B cell (primary cell): Measurements from ENCODE around the gene MPST. TPM values are rescaled to one million over a fixed set of nuclear protein-coding genes. Genes with fewer than 3 reads are reported as not detected.

Experiments
- ATAC-seq: fragments of 200-7000 bp; cut with Tn5 transposase; one replicate; pipeline ENCODE4 v1.10.0; 2021; ENCODE audit warnings: low read depth, mild to moderate bottlenecking, moderate number of reproducible peaks, moderate library complexity
- CTCF ChIA-PET: fragments of 350-600 bp; sonication (Branson Sonifier 250); formaldehyde crosslinking; loops from one replicate; lab custom pipeline; 2021; ENCODE audit warnings: antibody characterized with exemption, inconsistent platforms; lab: Charles Lee
- POLR2A ChIA-PET: fragments of 350-600 bp; sonication (Branson Sonifier 250); formaldehyde crosslinking; loops from one replicate; lab custom pipeline; 2021; ENCODE audit warnings: antibody characterized with exemption; lab: Charles Lee
- DNase-seq: peaks from one replicate; pipeline ENCODE4 v3.0.0; 2013
- H2AFZ ChIP-seq: 2 replicates; pipeline ENCODE4 v1.6.1; 2012; ENCODE audit warnings: mild to moderate bottlenecking, low read depth, low read length; ENCODE audit not compliant: insufficient read depth, poor library complexity, severe bottlenecking
- H3K27ac ChIP-seq, 2 donors: 1 replicate in 1 of 2; 2 replicates in 1 of 2; pipeline ENCODE4 v1.5.1; 2012 to 2013; ENCODE audit warnings: low read length in 2 of 2, mild to moderate bottlenecking in 2 of 2, moderate library complexity in 1 of 2
- H3K27me3 ChIP-seq, 4 experiments: fragments of 200-600 bp in 1 of 4; sonication (generic) in 1 of 4; replicated peaks in 1 of 4; 1 replicate in 2 of 4; 2 replicates in 2 of 4; pipeline versions ENCODE4 v1.6.1 to v1.7.0; 2013 to 2016; ENCODE audit warnings: low read length in 3 of 4, mild to moderate bottlenecking in 2 of 4, mixed read lengths in 1 of 4, moderate library complexity in 1 of 4; ENCODE audit not compliant: insufficient read depth in 4 of 4, control insufficient read depth in 3 of 4; ENCODE audit errors: control extremely low read depth in 1 of 4
- H3K36me3 ChIP-seq, 2 experiments: replicated peaks in 1 of 2; 1 replicate in 1 of 2; 2 replicates in 1 of 2; pipeline versions ENCODE4 v1.6.1 to v1.7.1; 2013; ENCODE audit warnings: low read length in 1 of 2; ENCODE audit not compliant: insufficient read depth in 2 of 2, control insufficient read depth in 1 of 2; ENCODE audit errors: control extremely low read depth in 1 of 2, extremely low read depth in 1 of 2
- H3K4me1 ChIP-seq, 2 donors: fragments of 200-600 bp in 1 of 2; sonication (generic) in 1 of 2; 1 replicate in 1 of 2; 2 replicates in 1 of 2; pipeline versions ENCODE4 v1.5.1 to v1.6.1; 2013 to 2017; ENCODE audit warnings: low read length in 2 of 2; ENCODE audit not compliant: control insufficient read depth in 2 of 2, insufficient read depth in 2 of 2
- H3K4me2 ChIP-seq: replicated peaks from 2 replicates; pipeline ENCODE3; 2012; ENCODE audit warnings: mild to moderate bottlenecking, low read depth, low read length; ENCODE audit not compliant: poor library complexity, severe bottlenecking
- H3K4me3 ChIP-seq, 5 experiments: fragments of 200-600 bp in 1 of 5; sonication (generic) in 1 of 5; 1 replicate in 3 of 5; 2 replicates in 2 of 5; pipeline versions ENCODE4 v1.5.1 to v1.7.0; 2011 to 2016; ENCODE audit warnings: low read length in 4 of 5, mild to moderate bottlenecking in 4 of 5, low read depth in 2 of 5, control low read depth in 1 of 5, moderate library complexity in 1 of 5; ENCODE audit not compliant: insufficient read depth in 1 of 5; ENCODE audit errors: control extremely low read depth in 1 of 5, extremely low read depth in 1 of 5
- H3K79me2 ChIP-seq: fragments of 200-600 bp; sonication (generic); one replicate; pipeline ENCODE4 v1.6.0; 2016; ENCODE audit warnings: low read length; ENCODE audit not compliant: control insufficient read depth, insufficient read depth
- H3K9ac ChIP-seq: fragments of 200-600 bp; sonication (generic); 2 replicates; pipeline ENCODE4 v1.6.1; 2017; ENCODE audit warnings: mild to moderate bottlenecking, low read length, moderate library complexity
- H3K9me3 ChIP-seq, 3 donors: one replicate each; pipeline versions ENCODE4 v1.6.1 to v1.7.1; 2013; ENCODE audit warnings: low read length in 2 of 3; ENCODE audit not compliant: control insufficient read depth in 2 of 3, insufficient read depth in 1 of 3; ENCODE audit errors: control extremely low read depth in 1 of 3
- H4K20me1 ChIP-seq: 2 replicates; pipeline ENCODE4 v1.6.0; 2012; ENCODE audit warnings: mild to moderate bottlenecking, low read length; ENCODE audit not compliant: insufficient read depth, control insufficient read depth, poor library complexity, severe bottlenecking
- H3K27ac Mint-ChIP-seq: one replicate; pipeline ENCODE4 v1.8.0; 2021; ENCODE audit warnings: mixed read lengths
- H3K27me3 Mint-ChIP-seq: one replicate; pipeline ENCODE4 v1.8.0; 2021; ENCODE audit warnings: mixed read lengths
- H3K4me1 Mint-ChIP-seq: one replicate; pipeline ENCODE4 v1.8.0; 2021; ENCODE audit warnings: mixed read lengths
- H3K4me3 Mint-ChIP-seq: one replicate; pipeline ENCODE4 v1.8.0; 2021; ENCODE audit warnings: mixed read lengths
- H3K9me3 Mint-ChIP-seq: one replicate; pipeline ENCODE4 v1.8.0; 2022; ENCODE audit warnings: mixed read lengths; ENCODE audit not compliant: insufficient read depth
- EZH2 ChIP-seq: IDR thresholded peaks from 2 replicates; pipeline ENCODE4 v1.6.1; 2012; ENCODE audit warnings: borderline replicate concordance, low read depth, mild to moderate bottlenecking, moderate library complexity, low read length; ENCODE audit not compliant: insufficient read depth, poor library complexity, severe bottlenecking
- WGBS: methylation state at CpG from one replicate; pipeline ENCODE4 v1.1.5; 2013; ENCODE audit warnings: missing lambda C conversion rate; ENCODE audit not compliant: insufficient coverage; 5-methylcytosine and 5-hydroxymethylcytosine counted together
- intact Hi-C: fragments of 100-400 bp; cut with micrococcal nuclease; formaldehyde crosslinking; loops from one replicate; pipeline ENCODE4 v1.10.0; 2022
- polyA plus RNA-seq: library from polyadenylated mRNA; depleted of rRNA; stranded (reverse); fragments of >200 nt; gene quantifications from 2 replicates; pipeline ENCODE4 v1.2.3, GENCODE V29; 2012
- total RNA-seq, 2 donors: library from RNA; stranded (reverse); fragments of 120-200 nt in 1 of 2; gene quantifications; 1 replicate in 1 of 2; 2 replicates in 1 of 2; pipeline versions ENCODE4 v1.2.3 to v1.2.4, GENCODE V29; 2013 to 2022
- TF ChIP-seq, protein P1 (sequence below): fragments of 200-600 bp; IDR thresholded peaks from one replicate; pipeline ENCODE4 v1.8.0; 2022; ENCODE audit warnings: antibody characterized with exemption, mild to moderate bottlenecking

The MPST gene
- total and polyA plus RNA-seq, 2 donors (not counting 1 experiment from before 2014, with no cell fraction given): 11.2 to 17.7 TPM

DNA sequence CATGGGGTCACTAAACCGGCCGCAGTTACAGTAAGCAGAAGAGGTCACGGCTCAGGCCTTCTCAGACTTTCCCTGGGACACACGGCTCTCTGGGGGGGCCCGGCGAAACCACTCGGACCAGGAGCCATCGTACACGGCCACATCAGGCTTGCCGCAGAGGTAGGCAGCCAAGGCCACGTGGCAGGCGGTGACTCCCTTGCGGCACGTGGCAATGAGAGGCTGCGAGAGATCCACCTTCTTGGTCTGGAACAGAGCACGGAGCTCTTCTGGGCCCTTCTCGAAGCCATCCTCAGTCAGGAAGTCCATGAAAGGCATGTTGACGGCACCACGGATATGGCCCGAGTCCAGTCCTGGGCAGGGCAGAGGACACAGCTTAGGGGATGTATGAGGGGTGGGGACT is 8.6 kb upstream of the MPST start:
- CTCF ChIA-PET: interaction anchor here (1.2 to 1.3 kb wide), 2 partner anchors 9 to 10 kb away, joined by 3 read pairs; no protein-coding TSS in a partner anchor
- no peak overlapping the region for H3K4me2 ChIP-seq
- H3K27ac ChIP-seq: no peak overlapping the region
- no peak overlapping the region for H3K4me3 ChIP-seq
- H3K27me3 ChIP-seq: peaks cover 0 to 7% (median 3%) of the 10 kb centered on the region in 4 experiments
- H3K36me3 ChIP-seq: no peaks in the 10 kb centered on the region
- no peaks in the 10 kb centered on the region for H3K9me3 ChIP-seq
- peaks cover 11% of the 10 kb centered on the region for H3K27me3 Mint-ChIP-seq
- no peaks in the 10 kb centered on the region for H3K4me1 Mint-ChIP-seq
- no peak for ATAC-seq
- POLR2A ChIA-PET: no interaction called here
- H3K4me3 Mint-ChIP-seq: no peak overlapping the region
- no peak overlapping the region for H2AFZ ChIP-seq
- H3K9ac ChIP-seq: no peak overlapping the region
- DNase-seq: no peak
- 96% methylated on average over 19 of the region's 20 CpGs for WGBS
- no peak for TF ChIP-seq EZH2
- TF ChIP-seq, protein P1, sequence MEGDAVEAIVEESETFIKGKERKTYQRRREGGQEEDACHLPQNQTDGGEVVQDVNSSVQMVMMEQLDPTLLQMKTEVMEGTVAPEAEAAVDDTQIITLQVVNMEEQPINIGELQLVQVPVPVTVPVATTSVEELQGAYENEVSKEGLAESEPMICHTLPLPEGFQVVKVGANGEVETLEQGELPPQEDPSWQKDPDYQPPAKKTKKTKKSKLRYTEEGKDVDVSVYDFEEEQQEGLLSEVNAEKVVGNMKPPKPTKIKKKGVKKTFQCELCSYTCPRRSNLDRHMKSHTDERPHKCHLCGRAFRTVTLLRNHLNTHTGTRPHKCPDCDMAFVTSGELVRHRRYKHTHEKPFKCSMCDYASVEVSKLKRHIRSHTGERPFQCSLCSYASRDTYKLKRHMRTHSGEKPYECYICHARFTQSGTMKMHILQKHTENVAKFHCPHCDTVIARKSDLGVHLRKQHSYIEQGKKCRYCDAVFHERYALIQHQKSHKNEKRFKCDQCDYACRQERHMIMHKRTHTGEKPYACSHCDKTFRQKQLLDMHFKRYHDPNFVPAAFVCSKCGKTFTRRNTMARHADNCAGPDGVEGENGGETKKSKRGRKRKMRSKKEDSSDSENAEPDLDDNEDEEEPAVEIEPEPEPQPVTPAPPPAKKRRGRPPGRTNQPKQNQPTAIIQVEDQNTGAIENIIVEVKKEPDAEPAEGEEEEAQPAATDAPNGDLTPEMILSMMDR: no peak
- no peaks in the 10 kb centered on the region for H4K20me1 ChIP-seq
- no peaks in the 10 kb centered on the region for H3K4me1 ChIP-seq
- intact Hi-C loops: no loop called here
- no peaks in the 10 kb centered on the region for H3K9me3 Mint-ChIP-seq
- no peaks in the 10 kb centered on the region for H3K79me2 ChIP-seq
- H3K27ac Mint-ChIP-seq: no peak overlapping the region

DNA sequence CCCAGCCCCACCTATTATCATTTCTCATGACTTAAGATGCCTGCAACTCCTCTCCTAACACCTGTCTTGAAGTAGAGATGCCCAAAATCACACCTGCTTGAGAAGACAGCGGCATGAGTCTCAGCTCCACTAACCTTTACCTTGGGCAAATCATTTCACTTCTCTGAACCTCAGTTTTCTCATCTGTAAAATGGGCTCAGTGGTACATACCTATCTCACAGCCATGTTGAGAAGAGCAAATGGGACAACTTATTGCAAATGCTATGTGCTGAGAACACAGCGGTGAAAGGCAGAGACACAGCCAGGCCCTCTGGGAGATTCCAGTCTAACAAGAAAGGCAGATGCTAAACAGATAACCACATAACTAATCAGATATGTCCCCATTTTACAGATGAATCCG is 8.1 kb upstream of the MPST start:
- intact Hi-C loops: no loop called here
- Histone ChIP-seq H3K4me3 (no peak overlapping the region), H2AFZ (no peak overlapping the region), H4K20me1 (no peaks in the 10 kb centered on the region), H3K9me3 (no peaks in the 10 kb centered on the region), H3K4me1 (no peaks in the 10 kb centered on the region), H3K36me3 (no peaks in the 10 kb centered on the region), H3K4me2 (no peak overlapping the region), H3K9ac (no peak overlapping the region), H3K27ac (no peak overlapping the region), H3K79me2 (no peaks in the 10 kb centered on the region), H3K27me3 (peaks cover 0 to 7% (median 2%) of the 10 kb centered on the region in 4 experiments)
- WGBS: 93% methylated on average over 3 of the region's 3 CpGs
- no peak overlapping the region for H3K4me3 Mint-ChIP-seq
- ChIA-PET CTCF (interaction anchor here (1.3 kb wide), 1 partner anchor 9 kb away, joined by 3 read pairs; no protein-coding TSS in a partner anchor), POLR2A (no interaction called here)
- TF ChIP-seq, protein P1: no peak
- no peak for TF ChIP-seq EZH2
- ATAC-seq (no peak), DNase-seq (no peak)
- H3K27ac Mint-ChIP-seq: no peak overlapping the region
- no peaks in the 10 kb centered on the region for H3K9me3 Mint-ChIP-seq
- peaks cover 8% of the 10 kb centered on the region for H3K27me3 Mint-ChIP-seq
- H3K4me1 Mint-ChIP-seq: no peaks in the 10 kb centered on the region
